Esophagus muscularis mucosa (tissue), 3 donors: ENCODE results near the gene ADAMTS13.

ENCODE experiments used
- POLR2A ChIP-seq: fragments of 450-650 bp; IDR thresholded peaks from one replicate; pipeline ENCODE4 v1.6.1; 2017; ENCODE audit warnings: antibody characterized with exemption, moderate library complexity, mild to moderate bottlenecking, low read depth
- POLR2AphosphoS5 ChIP-seq, 2 donors: sonication (generic); formaldehyde crosslinking; IDR thresholded peaks; one replicate each; pipeline ENCODE4 v1.6.1; 2017; ENCODE audit warnings: antibody characterized with exemption in 2 of 2
- TF ChIP-seq, protein P1 (sequence below), 3 experiments: fragments of 200-600 bp in 2 of 3; fragments of 450-650 bp in 1 of 3; sonication (generic) in 2 of 3; IDR thresholded peaks; one replicate each; pipeline ENCODE4 v1.5.1; 2017 to 2019; ENCODE audit warnings: antibody characterized with exemption in 3 of 3, mild to moderate bottlenecking in 2 of 3, moderate library complexity in 1 of 3

GRCh38 chr9:133470427-133470924, 48.3 kb downstream of the ADAMTS13 start:
- TF ChIP-seq POLR2A = no peak
- TF ChIP-seq, protein P1, sequence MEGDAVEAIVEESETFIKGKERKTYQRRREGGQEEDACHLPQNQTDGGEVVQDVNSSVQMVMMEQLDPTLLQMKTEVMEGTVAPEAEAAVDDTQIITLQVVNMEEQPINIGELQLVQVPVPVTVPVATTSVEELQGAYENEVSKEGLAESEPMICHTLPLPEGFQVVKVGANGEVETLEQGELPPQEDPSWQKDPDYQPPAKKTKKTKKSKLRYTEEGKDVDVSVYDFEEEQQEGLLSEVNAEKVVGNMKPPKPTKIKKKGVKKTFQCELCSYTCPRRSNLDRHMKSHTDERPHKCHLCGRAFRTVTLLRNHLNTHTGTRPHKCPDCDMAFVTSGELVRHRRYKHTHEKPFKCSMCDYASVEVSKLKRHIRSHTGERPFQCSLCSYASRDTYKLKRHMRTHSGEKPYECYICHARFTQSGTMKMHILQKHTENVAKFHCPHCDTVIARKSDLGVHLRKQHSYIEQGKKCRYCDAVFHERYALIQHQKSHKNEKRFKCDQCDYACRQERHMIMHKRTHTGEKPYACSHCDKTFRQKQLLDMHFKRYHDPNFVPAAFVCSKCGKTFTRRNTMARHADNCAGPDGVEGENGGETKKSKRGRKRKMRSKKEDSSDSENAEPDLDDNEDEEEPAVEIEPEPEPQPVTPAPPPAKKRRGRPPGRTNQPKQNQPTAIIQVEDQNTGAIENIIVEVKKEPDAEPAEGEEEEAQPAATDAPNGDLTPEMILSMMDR (IDR thresholded peaks at IDR 0.05) = no peak
- no peak for TF ChIP-seq POLR2AphosphoS5 (IDR thresholded peaks at IDR 0.05)
